ENCODE measurements around the gene BARX1.
"Not testable (repeated sequence)": the region's sequence is repeated elsewhere in the genome, so short reads cannot be mapped to it uniquely, and the experiment has no call there.

The BARX1 gene, protein sequence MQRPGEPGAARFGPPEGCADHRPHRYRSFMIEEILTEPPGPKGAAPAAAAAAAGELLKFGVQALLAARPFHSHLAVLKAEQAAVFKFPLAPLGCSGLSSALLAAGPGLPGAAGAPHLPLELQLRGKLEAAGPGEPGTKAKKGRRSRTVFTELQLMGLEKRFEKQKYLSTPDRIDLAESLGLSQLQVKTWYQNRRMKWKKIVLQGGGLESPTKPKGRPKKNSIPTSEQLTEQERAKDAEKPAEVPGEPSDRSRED

DNA sequence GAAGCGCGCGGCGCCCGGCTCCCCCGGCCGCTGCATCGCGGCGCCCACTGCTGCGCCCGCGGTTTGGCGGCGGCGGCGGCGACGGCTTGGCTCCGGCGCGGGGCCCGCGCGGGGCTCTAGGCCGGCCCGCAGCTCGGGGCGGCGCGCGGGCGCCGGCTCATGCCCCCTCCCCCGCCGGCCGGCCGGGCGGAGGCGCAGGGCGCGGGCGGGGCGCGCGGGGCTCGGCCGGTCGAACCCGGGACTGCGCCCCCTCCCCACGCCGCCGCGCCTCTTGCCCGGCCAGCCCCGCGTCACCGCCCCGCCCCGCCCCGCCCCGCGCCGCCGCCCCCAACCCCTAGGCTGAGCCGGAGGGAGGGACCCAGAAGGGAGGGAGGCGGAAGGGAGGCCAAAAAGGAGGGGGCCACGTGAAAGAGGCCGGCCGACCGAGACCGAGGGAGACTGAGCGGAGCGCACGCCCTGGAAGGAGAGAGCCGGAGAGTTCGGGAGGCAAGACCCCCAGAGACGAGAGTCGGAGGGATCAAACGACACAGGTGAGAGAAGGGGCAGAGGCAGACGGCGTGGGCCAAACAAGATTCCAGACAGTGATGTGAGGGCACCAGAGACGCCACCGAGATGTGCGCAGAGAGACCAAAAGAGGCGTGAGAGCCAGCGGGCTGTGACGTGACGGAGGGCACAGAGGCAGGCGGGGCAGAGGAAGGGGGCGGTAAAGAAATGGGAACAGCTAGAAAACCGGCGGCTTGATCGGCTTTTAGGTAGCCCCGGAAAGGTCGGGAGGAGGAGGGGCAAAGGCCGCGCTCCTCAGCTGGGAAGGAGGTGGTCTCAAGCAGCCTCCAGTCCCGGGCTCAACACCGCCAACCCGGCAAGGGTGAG lies at the start of gene BARX1:
Gene BARX1 (minus strand): TSS at position 245 of the 870 bp plus-strand sequence. CDS start 209 bp downstream, at position 36.
- DNase-seq = peak; percentile 26

DNA sequence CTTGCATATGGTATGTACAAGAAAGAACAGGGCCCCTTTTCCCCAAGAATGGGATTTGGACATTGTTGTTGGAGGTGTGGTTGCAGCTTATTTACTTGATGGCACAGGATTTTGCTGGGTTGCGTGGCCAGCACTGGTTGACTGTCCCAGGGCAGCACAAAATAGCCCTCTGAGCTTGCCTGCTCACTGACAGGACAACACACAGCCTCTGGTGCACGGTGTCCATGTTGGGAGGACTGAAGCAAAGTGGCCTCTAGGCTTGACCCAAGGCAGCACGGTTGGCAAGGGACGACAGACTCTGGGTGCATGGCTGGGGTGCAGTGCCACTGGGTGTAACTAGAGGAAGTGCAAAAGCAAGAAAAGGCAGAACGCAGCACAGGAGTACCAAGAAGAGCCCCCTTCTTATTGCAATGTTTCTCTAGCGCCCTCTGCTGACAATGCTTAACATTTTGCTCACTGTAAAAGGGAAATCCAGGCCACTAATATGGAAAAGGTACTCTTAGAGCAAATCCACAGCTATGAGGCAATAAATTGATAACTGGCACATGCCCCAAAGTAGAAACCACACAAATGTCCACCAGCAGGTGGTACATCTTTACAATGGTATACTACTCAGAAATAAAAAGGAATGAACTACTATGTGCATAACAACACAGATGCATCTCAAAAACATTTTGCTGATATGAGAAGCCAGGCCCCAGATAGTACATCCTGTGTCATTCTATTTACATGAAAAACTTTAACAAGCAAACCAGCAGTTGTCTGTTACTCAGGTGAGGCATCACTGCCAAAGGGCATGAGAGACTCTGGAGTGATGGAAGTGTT lies 47.4 kb upstream of the BARX1 start:
- peak; percentile 43 for DNase-seq

DNA sequence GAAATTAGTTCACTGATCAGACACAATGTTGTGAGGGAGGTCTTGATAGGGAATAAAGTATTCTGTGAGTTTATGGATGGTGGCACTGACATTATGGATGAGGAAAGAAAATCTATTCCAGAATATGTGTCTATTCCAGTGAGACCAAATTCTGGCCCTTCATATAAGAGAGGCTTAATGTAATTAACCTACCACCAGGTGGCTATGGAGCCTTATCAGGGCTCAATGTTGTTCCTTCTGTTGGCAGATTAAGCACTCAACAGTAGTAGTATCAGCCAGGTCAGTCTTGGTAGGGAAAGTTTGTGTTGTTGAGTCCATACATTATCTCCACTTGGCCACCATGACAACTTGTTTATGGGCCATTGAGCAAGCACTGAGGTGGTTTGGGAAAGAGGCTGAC lies 41.7 kb upstream of the BARX1 start:
- no peak for DNase-seq

DNA sequence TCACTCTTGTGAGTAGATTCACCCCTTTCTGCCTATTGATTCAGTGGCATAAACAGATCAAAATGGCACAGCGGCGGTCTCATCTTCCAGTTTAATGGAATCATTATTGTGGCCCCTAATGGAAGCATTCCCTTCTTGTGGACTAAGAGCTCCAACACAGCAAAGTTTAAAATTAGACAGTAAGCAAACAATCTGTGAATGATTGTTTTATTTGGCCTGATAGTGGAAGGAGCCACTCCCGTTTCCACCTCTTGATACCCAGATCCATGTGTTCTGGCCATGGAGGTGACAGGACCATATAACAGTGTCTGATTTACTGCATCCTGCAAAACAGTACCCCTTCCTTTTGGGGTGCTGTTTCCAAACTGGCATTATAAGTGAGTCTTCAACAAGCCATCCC lies 41.2 kb upstream of the BARX1 start:
- no peak for DNase-seq

DNA sequence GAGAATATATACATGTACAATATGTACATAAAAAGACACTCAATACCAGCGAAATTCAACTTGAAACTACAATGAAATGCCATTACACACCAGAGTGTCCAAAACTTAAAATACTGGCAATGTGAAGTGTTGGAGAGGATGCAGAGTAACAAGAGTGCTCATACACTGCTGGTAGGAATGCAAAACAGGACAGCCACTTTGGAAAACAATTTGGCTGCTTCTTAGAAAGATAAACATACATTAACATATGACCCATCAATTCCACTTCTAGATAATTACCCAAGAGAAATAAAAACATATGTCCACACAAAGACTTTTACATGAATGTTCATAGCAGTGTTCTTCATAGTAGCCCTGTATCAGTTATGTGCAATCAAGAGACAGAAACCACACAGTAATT lies 39.4 kb upstream of the BARX1 start:
- no peak for DNase-seq

DNA sequence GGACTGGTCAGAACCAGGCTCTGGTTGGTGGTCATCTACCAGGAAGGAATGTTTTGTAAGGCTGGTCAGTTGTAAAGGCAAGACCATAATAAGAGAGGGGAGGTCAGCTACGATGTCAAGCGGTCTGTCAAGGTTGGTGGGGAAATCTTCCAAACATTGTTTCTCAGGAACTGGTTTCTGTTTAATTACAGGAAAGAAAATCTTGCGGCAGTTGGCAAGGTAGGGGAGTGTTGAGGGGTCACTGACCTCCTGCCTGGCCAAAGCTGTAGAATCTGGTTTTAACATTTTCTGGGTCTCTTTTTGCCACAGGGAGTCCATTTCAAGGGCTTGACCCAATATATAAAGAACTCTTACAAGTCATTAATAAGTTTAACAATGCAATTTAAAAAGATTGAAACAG lies 39.0 kb upstream of the BARX1 start:
- DNase-seq = no peak

DNA sequence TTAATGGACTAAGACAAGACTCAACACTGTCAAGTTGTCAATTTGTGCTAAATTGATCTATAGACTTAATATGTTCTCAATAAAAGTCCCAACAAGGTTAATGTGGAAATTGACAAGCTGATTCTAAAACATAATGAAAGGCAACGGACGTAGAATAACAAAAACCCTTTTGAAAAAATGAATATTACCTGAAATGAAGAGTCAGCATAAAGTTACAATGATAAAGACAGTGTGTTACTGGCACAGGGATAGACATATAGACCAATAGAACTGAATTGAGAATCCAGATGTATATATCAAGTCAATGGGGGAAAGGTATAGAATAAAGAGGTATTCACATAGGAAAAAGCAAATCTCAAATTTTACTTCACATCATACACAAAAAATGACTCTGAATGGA lies 37.7 kb upstream of the BARX1 start:
- DNase-seq = no peak

DNA sequence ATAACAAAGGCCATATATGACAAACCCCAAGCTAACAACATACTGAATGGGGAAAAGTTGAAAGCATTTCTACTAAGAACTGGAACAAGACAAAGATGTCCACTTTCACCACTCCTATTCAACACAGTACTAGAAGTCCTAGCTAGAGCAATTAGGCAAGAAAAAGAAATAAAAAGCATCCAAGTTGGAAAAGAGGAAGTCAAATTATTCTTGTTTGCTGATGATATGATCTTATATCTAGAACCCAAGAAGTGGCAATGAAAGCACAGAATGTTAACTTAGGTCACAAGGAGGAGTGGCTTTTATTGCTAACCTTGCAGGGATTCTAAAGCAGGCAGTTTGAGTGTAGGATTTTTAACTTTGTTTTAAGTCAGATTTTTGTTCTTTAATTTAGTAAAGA lies 35.3 kb upstream of the BARX1 start:
- DNase-seq = no peak

DNA sequence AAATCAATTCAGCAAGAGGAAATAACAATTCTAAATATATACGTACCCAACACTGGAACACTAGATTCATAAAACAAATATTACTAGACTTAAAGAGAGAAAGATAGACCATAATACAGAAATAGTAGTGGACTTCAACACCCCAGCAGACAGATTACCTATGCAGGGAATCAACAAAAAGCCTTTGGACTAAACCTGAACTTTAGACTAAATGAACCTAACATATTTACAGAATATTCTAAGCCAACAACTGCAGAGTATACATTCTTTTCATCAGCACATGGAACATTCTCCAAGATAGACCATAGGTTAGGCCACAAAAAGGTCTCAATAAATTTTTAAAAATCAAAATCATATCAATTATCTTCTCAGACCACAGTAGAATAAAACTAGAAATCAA lies 32.9 kb upstream of the BARX1 start:
- no peak for DNase-seq

DNA sequence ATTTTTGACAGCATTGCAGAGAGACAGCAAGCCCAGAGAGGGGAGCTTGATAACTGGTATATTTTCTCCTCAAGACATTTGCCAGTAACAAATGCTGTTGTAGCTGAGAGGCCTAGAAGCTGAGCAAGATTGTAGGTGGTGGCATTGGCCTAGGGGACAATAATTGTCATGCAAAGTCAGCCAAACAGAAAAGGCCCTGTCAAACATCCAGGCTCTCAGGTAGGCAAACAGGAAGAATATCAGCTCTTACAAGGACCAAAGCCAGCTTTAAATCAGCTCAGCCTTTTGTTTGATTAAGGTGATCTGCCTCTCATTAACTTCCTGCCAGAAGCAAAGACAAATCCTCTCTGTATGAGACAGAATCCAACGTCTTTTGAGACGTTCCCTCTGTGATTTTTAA lies 29.7 kb upstream of the BARX1 start:
- no peak for DNase-seq

DNA sequence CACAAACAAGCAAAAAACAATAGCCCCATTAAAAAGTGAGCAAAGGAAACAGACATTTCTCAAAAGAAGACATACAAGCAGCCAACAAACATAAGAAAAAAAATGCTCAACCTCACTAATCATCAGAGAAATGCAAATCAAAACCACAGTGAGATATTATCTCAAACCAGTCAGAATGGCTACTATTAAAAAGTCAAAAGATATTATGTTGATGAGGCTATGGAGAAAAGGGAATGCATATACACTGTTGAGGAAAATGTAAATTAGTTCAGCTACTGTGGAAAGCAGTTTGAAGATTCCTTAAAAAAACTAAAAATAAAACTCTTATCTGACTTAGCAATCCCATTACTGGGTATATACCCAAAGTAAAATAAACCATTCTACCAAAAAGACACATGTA lies 28.7 kb upstream of the BARX1 start:
- DNase-seq = no peak

DNA sequence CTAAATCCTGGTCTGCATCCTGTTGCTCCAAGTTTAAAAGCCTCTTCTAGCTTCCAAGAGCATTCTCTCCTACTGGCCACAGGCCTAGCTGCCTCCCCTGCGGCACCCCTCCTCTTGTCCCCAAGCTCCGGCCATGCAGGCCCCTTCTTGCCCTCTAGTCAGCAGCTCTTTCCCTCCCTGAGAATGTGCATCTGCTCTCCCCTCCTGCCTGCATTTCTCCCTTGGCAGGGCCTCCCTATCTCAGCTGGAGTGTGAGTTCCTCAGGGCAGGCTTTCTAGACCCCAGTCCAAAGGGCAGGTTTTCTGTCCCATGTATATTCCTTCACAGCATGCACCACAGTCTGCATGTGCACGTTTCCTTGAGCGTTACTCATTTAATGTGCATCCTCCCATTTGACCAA lies 24.6 kb upstream of the BARX1 start:
- no peak for DNase-seq

DNA sequence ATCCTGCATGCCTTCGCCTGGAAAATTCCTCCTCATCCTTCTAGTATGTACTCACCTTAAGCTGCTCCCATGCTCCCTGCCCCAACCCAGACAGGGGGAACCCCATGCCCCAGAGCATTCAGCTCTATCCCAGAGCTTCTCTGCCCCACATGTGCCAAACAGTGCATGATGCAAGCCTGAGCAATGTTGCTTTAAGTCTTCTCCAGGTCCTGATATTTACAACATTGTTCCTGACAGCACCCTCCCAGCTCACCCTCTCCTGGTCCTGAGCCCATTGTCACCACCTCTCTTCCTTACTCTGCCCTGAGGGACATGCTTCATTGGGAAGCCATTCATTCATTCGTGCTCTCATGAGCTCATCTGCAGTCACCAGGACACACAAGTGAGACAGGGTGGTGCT lies 23.4 kb upstream of the BARX1 start:
- DNase-seq = no peak

DNA sequence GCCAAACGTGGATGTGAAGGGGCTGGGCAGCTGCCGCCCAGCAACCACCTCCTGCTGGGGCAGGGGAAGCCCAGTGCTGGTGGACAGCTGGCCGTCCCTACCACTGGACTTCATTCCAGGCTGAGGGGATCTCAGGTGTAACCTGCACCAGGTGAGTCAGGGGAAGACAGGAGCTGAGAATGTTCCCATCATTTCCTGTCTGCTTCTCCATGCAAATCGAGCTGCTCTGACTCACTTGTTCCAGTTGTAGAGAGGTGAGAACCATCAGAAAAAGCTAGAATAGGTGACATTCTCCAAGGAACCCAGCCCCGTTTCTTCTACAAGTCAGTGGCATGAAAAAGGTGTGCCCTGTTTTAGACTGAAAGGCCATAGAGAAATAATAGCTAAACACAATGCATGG lies 21.8 kb upstream of the BARX1 start:
- DNase-seq = no peak

DNA sequence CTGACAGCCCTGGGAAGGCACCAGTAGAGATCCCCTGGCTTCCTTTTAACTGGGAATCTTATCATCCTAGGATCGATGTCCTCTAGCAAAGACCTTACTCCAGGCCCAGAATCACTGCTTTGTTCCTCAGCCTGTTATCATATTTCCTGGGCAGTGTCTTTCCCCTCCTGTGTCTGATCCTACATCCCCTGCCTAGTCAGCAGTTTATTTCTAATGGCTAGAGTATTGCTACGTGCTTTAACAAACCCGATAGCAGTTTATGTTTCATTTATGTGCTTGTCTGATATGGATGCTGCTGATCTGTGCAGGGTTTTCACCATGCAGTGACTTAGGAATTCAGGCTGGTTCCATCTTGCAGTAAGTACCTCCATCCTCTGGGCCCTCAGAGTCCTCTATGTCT lies 20.9 kb upstream of the BARX1 start:
- DNase-seq = no peak

DNA sequence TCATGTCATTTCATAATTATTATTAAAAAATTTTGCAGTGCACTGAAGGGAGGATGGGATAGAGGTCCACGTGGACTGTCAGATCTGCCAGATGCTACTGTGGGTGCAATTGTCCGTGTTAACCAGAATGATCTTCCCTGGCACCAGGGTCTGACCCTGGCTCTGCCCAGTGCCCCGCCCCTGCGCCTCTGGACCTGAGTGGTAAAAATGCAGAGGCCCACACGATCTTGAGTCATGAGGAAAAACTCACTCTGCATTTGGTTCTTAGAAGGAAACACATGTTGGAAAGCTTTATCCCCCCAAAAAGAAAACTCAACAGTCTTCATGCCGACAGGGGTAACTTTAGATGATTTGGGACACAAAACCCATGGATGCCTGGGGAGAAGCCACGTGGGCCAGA lies 20.1 kb upstream of the BARX1 start:
- no peak for DNase-seq

DNA sequence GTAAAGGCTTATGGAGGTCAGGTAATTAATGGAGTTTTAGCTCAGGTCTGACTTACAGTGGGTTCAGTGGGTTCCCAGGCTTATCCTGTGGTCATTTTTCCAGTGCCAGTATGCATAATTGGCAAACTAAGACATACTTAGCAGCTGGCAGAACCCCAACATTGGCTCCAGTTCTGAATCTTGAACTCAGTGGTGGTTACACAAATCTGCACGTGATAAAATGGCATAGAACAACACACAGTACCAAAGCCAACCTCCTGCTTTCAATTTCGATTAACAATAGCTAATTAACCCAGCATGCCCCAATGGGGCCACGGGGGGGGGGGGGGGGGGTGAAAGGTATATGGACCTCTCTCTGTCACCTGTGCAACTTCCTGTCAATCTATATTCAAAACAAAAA lies 19.0 kb upstream of the BARX1 start:
- no peak for DNase-seq

DNA sequence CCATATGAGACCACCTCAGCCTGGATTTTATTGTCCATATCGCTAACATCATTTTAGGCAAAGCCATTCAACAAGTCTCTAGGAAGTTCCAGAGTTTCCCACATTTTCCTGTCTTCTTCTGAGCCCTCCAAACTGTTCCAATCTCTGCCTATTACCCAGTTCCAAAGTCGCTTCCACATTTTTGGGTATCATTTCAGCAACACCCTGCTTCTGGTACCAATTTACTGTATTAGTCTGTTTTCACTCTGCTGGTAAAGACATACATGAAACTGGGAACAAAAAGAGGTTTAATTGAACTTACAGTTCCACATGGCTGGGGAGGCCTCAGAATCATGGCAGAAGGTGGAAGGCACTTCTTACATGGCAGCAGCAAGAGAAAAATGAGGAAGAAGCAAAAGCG lies 17.5 kb upstream of the BARX1 start:
- not testable (repeated sequence) for DNase-seq

DNA sequence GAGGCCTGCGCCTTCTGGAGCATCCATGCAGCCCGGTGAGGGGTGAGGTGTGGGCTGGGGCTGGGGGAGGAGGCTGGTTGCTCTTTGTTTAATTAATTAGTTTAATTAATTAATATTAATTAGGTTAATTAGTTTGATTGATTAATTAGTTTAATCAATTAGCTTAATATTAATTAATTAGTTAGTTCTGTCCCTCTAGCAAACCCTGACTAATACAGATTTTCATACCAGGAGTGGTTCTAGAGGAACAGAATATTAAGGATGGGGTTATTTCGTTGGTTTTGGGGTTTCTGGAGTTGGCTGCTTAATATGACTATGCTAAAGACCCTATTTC lies 14.1 kb upstream of the BARX1 start:
- no peak for DNase-seq

DNA sequence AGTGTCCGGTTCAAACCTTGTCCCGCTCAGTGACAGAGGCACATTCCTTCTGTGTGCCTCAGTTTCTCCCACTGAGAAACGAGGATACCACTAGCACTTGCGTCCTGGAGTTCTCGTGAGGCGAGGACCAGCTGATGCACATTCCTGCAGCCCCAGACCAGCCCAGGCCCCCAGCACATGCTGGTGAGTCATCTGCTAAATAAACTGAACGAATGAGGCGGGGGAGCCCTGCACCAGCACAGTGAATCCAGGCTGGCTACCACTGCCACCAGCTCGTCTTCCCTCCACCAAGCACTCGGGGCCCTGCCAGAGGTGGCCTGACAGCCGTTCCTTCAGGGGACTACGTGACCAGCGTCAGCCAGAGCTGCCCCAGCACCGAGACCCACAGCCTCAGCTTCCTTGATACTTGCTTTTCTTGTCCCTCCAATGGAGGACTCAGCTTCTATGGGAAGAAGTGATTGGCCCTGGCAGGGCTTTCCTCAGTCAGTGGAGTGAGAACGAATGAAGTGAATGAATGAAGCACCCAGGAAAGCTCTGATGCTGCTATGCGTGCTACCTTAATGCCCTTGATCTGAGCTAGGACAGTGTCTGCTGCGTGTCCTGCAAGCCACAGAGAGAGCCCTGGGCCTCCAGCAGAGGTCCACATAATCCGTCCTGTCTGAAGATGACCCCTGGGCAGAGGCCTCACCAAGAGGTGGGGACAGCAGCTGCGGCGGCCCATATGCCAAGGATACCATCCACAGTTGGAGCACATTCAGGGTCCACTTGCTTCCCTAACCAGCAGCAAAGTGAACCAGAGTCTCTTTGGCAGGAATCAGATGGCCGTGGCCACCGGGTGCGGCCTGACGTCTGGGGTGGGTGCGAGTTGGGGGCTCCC lies 13.5 kb upstream of the BARX1 start:
- no peak for DNase-seq

DNA sequence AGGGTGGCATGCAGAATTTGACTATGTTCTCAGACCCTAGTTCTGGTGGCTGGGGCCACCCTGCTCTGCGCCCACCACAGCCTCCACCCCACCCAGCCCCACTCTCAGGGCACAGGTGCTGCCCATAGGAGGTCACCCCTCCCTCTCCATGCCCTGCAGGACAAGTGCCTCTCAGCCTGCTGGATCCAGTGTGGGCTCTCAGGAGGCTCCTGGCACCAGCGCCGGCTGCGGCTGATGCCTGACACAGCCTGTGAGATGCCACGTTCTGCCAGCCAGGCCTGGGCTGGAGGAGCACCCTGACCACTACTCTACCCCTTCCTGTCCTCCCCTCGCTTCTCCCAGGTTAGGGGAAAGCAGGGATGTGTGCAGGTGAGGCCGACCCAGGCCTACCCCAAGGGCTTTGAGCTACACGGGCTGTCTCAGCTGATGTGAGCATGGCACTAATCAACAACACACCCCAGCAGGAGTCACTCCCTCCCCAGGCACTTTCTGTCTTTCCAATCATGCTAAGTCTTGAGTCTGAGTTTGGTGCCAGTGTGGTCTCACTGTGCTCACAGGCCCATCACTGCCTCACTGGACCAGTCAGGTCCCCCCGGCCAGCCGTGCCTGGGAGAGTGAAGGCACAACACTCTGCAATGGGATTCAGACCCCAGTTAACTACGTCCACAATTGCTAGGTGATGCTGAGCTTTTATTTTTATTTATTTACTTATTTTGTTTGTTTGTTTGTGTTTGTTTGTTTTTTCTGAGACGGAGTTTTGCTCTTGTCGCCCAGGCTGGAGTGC lies 12.1 kb upstream of the BARX1 start:
- DNase-seq = no peak

Data from activated CD4-positive, alpha-beta T cell treated with anti-CD3 and anti-CD28 coated beads, Interleukin-10, Interleukin-2, amounts not matched to agents 100 ng/mL and 50 ng/mL, durations not matched to agents 16 hours and 8 hours (primary cell).